Activated naive CD4-positive, alpha-beta T cell treated with anti-CD3 and anti-CD28 coated beads, Interleukin-2, amount 50 U/mL, for 16 hours (primary cell): ENCODE results near the gene COBLL1.

Source experiments
- DNase-seq: peaks from one replicate; pipeline ENCODE4 v3.0.0-alpha.2; 2020

COBLL1 gene

GRCh38 chr2:164667566-164667965 is 174.1 kb downstream of the COBLL1 start:
- no peak for DNase-seq

DNA sequence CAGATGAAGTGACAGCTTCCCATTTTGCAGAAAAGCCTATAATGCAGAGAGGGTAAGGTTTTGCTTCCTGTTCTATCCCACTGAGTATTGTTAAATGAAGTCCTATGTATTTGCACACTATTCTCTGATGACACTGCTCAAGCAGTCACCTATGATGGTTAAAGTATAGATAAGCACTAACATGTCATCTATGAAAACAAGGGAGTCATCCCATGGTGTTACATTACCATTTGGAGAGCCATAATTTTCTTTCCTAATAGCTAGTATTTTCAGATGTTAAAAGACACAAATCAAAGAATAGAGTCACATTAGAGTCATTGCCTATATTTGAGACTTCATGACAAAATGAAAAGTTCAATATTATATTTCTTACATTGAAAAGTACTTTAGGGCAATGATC is 177.6 kb downstream of the COBLL1 start:
- no peak for DNase-seq

DNA sequence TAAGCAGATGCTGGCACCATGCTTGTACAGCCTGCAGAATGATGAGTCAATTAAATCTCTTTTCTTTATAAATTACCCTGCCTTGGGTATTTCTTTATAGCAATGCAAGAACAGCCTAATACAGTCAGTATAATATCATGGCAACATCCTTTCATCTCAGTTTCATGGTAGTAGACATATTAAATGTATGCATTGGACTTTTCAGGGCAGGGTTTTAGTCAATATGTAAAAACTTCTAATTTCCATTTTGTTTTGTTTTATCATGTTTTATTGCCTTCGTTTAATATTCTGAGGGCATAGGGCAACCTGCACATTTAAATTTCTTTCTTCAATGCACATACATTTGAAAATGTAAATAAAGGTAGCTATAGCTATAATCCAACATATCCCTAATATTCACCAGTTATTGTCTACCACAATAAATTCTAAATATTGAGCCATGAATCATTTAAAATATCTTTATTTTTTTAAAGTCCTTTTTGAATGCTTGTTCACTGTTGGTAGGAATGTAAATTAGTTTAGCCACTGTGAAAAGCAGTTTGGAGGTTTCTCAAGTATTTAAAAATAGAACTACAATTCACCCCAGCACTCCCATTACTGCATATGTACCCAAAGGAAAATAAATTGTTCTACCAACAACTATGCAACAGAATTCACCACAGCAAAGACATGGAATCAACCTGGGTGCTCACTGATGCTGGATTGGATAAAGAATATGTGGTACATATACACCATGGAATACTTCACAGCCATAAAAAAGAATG is 178.6 kb downstream of the COBLL1 start:
- DNase-seq = no peak

DNA sequence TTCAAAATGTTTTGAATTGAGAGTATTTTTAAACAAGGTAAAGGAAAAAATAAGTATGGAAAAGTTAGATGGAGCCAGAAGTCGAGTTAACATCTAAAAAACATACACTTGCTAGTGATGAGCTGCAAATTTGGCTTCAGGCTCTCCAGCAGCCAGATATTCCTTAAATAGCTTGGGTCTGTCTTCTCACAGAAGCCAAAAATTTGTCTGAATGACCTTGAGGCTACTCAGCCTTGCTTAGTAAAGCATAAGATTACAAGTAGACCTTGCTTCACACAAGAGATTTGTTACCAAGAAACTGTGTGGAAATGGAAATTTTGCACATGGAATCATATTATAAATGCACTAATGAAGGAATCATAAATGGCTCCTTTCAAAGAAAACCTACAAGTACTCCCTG is 179.6 kb downstream of the COBLL1 start:
- DNase-seq = no peak

- no peak for DNase-seq
Observed at GRCh38 chr2:164661349-164661748, 180.3 kb downstream of the COBLL1 start.

DNA sequence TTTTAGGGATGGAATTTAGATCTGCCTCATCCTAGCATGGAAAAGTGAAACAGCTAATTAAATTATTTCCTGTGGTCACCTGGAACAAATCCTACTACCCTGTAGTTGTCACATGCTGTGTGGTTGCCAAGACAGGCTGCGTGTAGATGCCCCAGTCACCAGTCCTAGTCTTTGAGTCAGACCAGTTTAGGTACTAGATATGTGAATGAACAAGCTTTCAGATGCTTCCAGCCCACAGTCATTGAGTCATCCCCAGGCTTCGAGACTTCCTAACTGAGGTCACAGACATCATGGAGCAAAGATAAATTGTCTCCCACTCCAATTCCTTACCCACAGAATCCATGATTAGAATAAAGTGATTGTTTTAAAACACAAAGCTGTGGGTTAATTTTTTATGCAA is 184.5 kb downstream of the COBLL1 start:
- DNase-seq = no peak

DNA sequence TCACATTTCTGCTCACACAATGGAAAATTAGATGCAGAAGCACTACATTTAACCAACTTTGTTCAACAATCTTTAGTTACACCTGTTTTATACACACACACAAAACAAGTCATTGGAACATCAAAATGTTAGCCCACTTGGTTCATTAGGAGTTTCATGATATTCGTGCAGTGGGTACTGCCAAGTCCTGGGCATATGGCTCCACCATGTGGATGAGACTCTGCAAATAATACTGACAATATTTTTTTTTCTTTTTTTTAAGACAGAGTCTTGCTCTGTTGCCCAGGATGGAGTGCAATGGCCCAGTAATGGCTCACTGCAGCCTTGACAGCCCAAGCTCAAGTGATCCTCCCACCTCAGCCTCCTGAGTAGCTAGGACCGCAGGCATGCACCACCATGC is 185.9 kb downstream of the COBLL1 start:
- DNase-seq = no peak

DNA sequence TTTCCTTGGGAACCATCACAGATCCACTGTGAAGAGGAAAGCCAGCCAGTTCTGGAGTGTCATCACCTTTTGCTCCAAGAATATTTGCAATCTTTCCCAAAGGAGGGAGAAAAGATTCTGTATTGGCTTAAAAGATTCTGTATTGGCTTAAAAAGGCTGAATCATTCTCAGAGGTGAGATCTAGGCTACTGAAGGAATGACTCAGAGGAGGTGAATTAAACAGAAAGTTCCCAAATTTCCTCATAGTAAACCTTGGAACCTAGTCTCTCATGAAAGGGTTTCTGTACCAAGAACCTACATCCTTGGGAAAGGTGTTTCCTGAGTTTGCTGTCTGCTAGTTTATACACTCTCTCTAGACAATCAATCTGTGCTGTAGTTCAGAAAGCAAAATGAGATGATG is 186.3 kb downstream of the COBLL1 start:
- DNase-seq = no peak

DNA sequence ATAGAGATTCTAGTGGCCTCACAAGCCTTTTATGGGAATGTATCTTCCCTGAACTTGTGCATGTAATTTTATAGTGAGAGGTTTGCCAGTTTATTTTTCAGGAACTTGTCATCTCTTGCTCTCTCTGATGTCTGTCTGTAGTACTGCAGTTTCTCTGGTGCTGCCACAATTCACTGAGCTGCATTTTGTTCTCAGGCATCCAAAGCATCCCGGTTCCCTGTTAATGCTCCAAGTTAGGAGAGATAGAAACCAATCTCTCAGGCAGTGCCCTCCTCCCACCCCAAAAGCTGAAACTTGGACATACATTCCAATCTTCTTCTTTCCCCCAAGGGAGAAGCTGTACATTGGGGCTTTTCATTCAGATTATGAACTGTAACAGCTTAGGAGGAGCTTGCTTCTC is 190.3 kb downstream of the COBLL1 start:
- no peak for DNase-seq

DNA sequence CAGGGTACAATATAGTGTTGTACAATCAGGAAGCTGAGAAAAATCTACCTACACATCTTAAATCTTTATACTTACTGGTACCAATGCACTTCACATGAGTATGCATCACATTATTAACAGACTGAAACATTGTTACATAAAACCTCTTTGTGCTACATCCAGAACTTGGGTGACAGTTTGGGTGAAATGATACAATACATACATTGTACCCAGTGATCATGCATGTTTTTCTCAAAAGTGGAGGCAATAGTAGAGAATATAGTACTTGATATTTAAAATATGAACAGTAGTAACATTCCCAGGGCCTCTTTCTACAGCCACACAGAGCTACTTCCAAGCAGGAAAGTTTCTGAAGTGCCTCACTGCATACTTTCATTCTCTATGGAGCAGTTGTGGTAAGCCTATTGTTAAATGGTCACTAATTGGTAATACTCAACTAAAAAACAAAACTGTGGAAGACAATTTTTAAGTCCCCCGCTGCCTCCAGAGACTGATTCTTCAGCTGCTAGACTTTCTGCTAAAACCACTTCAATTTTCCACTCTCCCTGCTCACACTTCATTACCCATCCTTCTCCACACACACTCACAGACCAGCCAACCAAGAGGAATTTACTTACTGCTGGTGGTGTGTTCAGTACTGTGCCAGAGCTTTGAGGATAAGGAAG is 197.5 kb downstream of the COBLL1 start:
- DNase-seq = no peak

DNA sequence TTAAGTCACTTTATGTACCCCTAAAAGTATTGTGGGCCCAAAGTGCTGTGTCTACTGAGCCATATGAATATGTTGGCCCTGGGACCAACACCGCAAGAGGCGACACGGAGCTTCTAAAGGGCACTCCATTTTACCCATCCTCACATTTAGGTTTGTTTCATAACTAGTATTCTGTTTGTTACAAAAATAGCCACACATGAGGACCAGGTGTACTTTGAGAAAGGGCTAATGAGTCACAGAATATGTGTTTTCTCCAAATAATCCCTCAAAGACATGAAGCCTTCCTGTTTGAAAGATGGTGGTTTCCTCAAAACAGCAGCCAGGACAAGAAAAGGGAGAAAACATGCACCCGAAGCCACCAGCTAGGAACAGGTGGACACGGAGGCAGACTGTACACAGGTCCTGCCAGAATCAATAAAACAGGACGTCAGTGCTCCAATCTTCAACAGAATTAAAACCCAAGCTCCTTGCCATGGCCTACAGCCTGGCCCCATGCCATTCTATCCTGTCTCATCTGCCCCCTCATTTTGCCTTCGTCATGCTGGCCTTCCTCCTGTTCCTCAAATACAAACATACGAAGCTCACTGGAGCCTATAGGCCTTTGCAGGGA is 198.6 kb downstream of the COBLL1 start:
- DNase-seq = no peak

GRCh38 chr2:164642268-164642667 is 199.4 kb downstream of the COBLL1 start:
- DNase-seq = no peak
